ENCODE measurements around the gene EPG5.
"Not testable (repeated sequence)": the region's sequence is repeated elsewhere in the genome, so short reads cannot be mapped to it uniquely, and the experiment has no call there.

Gene EPG5

DNA sequence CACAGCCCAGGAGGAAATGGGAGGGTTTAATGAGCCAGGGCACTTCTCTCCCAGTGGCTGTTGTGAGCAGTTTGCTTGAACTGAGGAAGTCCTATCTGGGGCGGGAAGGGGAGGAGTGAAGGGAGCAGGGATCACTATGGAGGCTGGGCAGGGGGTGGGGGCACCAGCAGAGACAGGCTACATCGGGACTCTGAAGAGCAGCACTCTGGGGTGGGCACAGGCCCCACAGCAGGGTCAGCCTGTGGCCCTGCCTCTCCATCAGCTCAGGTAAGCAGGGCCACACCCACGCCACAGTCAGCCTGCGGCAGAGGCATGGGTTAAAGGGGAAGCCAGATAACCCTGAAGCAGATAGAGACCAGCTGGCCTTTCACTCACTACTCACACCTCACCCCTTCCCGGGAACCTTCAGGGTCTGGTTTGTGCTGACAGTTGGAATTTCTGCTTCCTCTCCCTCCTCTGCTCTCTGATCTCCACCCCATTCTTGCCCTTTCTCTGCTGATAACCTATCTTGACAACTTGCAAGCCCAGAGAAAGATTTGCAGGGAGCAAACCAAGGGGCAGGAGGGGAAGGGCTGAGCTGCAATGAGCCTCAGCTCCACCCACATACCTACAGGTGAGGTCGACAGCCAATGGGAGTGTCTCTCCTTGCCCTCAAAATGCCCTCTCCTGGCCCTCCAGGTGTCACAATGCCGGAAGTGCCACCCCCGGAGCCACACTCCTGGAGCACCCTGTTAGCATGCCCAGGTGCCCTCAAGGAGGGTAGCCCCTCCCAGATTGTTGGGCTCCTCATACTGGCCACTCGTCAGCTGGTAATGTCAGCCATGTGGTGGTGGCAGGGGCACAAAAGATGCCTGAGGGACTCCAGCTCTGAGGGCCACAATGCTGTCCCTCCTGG lies 138.0 kb downstream of the EPG5 start:
- H3K4me3 ChIP-seq (ENCODE audit: low read length): no peak overlapping the region
- no peak for DNase-seq (ENCODE audit: low read depth)
- TF ChIP-seq CTCF (conservative IDR thresholded peaks at IDR 0.05; ENCODE audit: low read depth, low read length): no peak

DNA sequence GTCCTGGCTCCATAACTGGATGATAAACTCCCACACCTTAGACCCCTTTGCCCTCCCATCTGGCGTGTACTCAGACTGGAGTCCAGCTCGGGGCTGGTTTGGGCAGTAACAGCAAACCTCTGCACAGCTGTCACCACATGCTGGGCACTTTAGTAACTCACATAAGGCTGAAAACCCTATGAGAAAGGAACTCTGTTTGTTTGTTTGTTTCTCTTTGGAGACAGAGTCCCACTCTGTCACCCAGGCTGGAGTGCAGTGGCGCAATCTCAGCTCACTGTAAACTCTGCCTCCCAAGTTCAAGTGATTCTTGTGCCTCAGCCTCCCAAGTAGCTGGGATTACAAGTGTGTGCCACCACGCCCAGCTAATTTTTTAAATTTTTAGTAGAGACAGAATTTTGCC lies 140.4 kb downstream of the EPG5 start:
- H3K4me3 ChIP-seq (ENCODE audit: low read length): not testable (repeated sequence)

GRCh38 chr18:45826084-45826483 lies 141.0 kb downstream of the EPG5 start:
- no peak for DNase-seq (ENCODE audit: low read depth)
- TF ChIP-seq CTCF (conservative IDR thresholded peaks at IDR 0.05; ENCODE audit: low read depth, low read length): no peak
- no peak overlapping the region for H3K4me3 ChIP-seq (ENCODE audit: low read length)

More for the DNA sequence above, 140.4 kb downstream of the EPG5 start:
- not testable (repeated sequence) for DNase-seq (ENCODE audit: low read depth)

- TF ChIP-seq CTCF (conservative IDR thresholded peaks at IDR 0.05; ENCODE audit: low read depth, low read length): no peak
- no peak for DNase-seq (ENCODE audit: low read depth)
- no peak within 1 kb of the TSS for H3K4me3 ChIP-seq (ENCODE audit: low read length)
These were observed 141.7 kb downstream of the EPG5 start, which contains the start of gene SIGLEC15 for GRCh38 chr18:45825258-45826044. SIGLEC15 (plus strand) TSS chr18:45825675; CDS start chr18:45825729, 54 bp downstream.

DNA sequence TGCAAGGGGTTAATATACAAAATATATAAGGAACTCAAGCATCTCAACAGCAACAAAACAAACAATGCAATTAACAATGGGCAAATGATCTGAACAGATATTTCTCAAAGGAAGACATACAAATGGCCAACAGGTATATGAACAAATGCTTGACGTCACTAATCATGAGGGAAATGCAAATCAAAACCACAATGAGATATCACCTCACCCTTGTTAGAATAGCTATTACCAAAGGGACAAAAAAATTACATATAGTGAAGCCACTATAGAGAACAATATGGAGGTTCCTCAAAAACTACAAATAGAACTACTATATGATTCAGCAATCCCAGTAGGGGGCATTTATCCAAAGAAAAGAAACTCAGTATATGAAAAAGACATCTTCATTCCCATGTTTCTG lies 145.4 kb downstream of the EPG5 start:
- no peak for TF ChIP-seq CTCF (conservative IDR thresholded peaks at IDR 0.05; ENCODE audit: low read depth, low read length)
- no peak overlapping the region for H3K4me3 ChIP-seq (ENCODE audit: low read length)

DNA sequence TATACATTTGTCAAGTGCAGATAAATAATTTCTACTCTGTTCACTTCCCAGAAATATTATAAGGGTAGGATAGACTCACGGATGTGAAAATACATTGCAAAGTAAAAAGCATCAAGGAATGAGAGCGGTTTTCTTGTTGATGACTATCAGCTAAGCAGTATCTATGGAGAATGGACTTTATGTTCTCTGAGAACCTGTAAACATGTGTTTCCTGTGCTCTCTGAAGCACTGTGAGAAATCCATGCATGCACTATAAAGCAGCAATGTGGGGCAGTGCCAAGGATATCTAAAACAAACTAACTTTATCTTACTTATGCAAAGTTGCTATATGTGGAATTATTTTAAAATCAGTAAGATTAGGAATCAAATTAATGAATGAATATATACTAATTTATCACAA lies 146.1 kb downstream of the EPG5 start:
- no peak for DNase-seq (ENCODE audit: low read depth)
- no peak overlapping the region for H3K4me3 ChIP-seq (ENCODE audit: low read length)

More for the DNA sequence above, 145.4 kb downstream of the EPG5 start:
- DNase-seq (ENCODE audit: low read depth): no peak

More for the DNA sequence above, 146.1 kb downstream of the EPG5 start:
- no peak for TF ChIP-seq CTCF (conservative IDR thresholded peaks at IDR 0.05; ENCODE audit: low read depth, low read length)
